Measurements from ENCODE around the gene ATXN1. TPM values are rescaled to one million over a fixed set of nuclear protein-coding genes. Genes with fewer than 3 reads are reported as not detected.

The ATXN1 gene
- total RNA-seq, 1 experiment from 2014 or later, result 19.7 TPM

DNA sequence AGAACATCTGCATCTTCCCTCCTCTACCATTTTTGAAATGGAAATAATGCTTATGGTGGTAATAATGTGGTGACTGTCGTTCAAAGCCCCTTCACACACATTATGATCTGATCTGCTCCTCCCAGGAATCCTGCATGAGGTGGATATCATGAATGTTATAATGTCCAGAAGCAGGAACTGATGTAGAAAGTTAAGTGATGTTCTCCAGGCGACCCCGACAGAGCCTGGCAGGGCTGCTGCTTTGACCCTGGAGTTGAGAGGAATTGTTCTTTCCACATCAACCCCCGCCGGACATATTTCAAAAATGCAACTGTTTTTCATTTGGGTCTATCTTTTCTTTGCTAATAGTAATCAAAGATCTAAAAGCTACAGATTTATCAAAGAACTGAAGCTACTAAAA is 391.3 kb downstream of the ATXN1 start:
- H3K36me3 Mint-ChIP-seq (ENCODE audit: insufficient read depth, unreplicated experiment), result no peaks in the 10 kb centered on the region
- H3K9me3 Mint-ChIP-seq (ENCODE audit: low read depth, unreplicated experiment), result no peaks in the 10 kb centered on the region
- CTCF ChIA-PET, result no interaction called here
- DNase-seq, result no peak
- no peaks in the 10 kb centered on the region for H3K4me1 Mint-ChIP-seq (ENCODE audit: low read depth, unreplicated experiment)
- no peak overlapping the region for H3K4me3 Mint-ChIP-seq (ENCODE audit: low read depth, unreplicated experiment)
- TF ChIP-seq, protein P1, sequence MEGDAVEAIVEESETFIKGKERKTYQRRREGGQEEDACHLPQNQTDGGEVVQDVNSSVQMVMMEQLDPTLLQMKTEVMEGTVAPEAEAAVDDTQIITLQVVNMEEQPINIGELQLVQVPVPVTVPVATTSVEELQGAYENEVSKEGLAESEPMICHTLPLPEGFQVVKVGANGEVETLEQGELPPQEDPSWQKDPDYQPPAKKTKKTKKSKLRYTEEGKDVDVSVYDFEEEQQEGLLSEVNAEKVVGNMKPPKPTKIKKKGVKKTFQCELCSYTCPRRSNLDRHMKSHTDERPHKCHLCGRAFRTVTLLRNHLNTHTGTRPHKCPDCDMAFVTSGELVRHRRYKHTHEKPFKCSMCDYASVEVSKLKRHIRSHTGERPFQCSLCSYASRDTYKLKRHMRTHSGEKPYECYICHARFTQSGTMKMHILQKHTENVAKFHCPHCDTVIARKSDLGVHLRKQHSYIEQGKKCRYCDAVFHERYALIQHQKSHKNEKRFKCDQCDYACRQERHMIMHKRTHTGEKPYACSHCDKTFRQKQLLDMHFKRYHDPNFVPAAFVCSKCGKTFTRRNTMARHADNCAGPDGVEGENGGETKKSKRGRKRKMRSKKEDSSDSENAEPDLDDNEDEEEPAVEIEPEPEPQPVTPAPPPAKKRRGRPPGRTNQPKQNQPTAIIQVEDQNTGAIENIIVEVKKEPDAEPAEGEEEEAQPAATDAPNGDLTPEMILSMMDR (IDR thresholded peaks at IDR 0.05; ENCODE audit: unreplicated experiment), result no peak
- H3K27me3 Mint-ChIP-seq (ENCODE audit: unreplicated experiment), result no peaks in the 10 kb centered on the region
- BruUV-seq (replicated peaks), result no TSS peak
- no peak overlapping the region for H3K27ac Mint-ChIP-seq (ENCODE audit: unreplicated experiment)
- intact Hi-C loops (cut with micrococcal nuclease; ENCODE audit: unreplicated experiment), result no loop called here

DNA sequence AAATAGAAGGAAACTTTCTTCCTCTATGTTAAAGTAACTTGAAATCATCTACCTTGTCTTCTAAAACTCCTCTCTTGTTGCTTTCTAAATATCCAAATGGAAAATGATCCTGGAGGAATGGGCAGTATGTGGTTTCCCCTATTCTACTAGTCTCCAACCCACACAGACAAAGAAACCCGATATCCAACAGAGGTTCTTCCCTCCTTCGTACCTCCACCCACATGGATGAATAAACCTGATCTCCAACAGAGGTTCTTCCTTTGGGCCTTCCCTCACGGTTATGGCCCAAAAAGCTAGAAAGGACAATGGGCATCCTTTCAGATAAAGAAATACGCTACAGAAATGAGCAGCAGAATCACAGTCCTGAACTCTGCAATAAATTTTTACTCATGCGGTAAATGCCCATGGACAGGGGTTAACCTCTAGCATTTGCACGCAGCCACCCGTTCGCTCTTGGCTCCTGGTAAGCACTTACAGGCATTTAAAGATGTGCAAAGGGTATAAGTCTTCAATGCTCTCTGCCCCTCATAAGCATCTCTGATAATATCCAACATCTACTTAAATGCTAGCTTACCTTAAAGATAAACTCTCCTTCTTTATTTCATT is 392.0 kb downstream of the ATXN1 start:
- Mint-ChIP-seq H3K27me3 (ENCODE audit: unreplicated experiment) (no peaks in the 10 kb centered on the region), H3K4me1 (ENCODE audit: low read depth, unreplicated experiment) (no peaks in the 10 kb centered on the region), H3K4me3 (ENCODE audit: low read depth, unreplicated experiment) (no peak overlapping the region), H3K36me3 (ENCODE audit: insufficient read depth, unreplicated experiment) (no peaks in the 10 kb centered on the region), H3K9me3 (ENCODE audit: low read depth, unreplicated experiment) (no peaks in the 10 kb centered on the region), H3K27ac (ENCODE audit: unreplicated experiment) (no peak overlapping the region)
- CTCF ChIA-PET, result no interaction called here
- TF ChIP-seq, protein P1 (IDR thresholded peaks at IDR 0.05; ENCODE audit: unreplicated experiment), result no peak
- no TSS peak for BruUV-seq (replicated peaks)
- intact Hi-C loops (cut with micrococcal nuclease; ENCODE audit: unreplicated experiment), result no loop called here
- DNase-seq, result no peak

DNA sequence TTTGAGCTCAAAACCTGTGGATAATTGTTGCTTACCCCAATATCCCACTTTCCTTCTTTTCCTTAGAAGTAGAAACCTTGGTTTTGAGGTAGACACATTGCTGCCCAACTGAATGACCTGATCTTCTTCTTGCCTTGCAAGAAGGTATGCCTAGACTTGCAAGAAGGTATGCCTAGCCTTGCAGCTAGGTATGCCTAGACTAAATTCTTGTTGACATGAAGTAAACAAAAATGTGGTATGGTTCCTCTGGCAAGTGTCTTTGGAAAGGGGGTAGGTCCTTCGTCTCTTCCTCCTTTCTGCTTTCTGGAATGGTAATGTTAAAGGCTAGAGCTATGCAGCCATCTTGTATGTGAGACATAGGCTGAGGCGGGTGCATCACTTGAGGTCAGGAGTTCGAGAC is 393.7 kb downstream of the ATXN1 start:
- no peak for DNase-seq
- BruUV-seq (replicated peaks), result no TSS peak
- Mint-ChIP-seq H3K27ac (ENCODE audit: unreplicated experiment) (no peak overlapping the region), H3K4me3 (ENCODE audit: low read depth, unreplicated experiment) (no peak overlapping the region), H3K4me1 (ENCODE audit: low read depth, unreplicated experiment) (no peaks in the 10 kb centered on the region), H3K9me3 (ENCODE audit: low read depth, unreplicated experiment) (no peaks in the 10 kb centered on the region), H3K36me3 (ENCODE audit: insufficient read depth, unreplicated experiment) (no peaks in the 10 kb centered on the region), H3K27me3 (ENCODE audit: unreplicated experiment) (no peaks in the 10 kb centered on the region)
- intact Hi-C loops (cut with micrococcal nuclease; ENCODE audit: unreplicated experiment), result no loop called here
- CTCF ChIA-PET, result no interaction called here
- TF ChIP-seq, protein P1 (IDR thresholded peaks at IDR 0.05; ENCODE audit: unreplicated experiment), result no peak

DNA sequence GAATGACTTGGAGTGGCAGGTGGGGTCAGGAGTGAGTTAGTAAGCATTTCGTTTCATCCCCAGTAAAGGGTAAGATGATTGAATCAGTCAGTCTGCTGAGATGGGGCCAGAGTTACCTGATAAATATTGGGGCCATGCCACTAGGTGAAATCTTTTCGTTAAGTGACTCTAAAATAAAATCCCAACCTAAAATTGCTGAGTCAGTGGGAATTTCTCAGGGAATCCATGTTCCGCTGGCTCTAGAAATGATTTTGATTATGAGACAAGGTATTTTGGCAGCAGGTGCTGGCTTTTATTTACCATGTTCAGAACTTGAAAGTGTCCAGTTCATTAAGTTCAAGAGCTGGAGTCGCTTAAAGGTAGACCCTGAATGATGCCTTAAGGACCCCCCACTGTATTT is 397.5 kb downstream of the ATXN1 start:
- no peaks in the 10 kb centered on the region for H3K36me3 Mint-ChIP-seq (ENCODE audit: insufficient read depth, unreplicated experiment)
- TF ChIP-seq, protein P1 (IDR thresholded peaks at IDR 0.05; ENCODE audit: unreplicated experiment), result no peak
- H3K4me3 Mint-ChIP-seq (ENCODE audit: low read depth, unreplicated experiment), result no peak overlapping the region
- DNase-seq, result no peak
- BruUV-seq (replicated peaks), result no TSS peak
- H3K4me1 Mint-ChIP-seq (ENCODE audit: low read depth, unreplicated experiment), result no peaks in the 10 kb centered on the region
- no peaks in the 10 kb centered on the region for H3K27me3 Mint-ChIP-seq (ENCODE audit: unreplicated experiment)
- CTCF ChIA-PET, result interaction anchor here (0.6 kb wide), 1 partner anchor 612 kb away, joined by 4 read pairs; no protein-coding TSS in a partner anchor
- H3K27ac Mint-ChIP-seq (ENCODE audit: unreplicated experiment), result no peak overlapping the region
- H3K9me3 Mint-ChIP-seq (ENCODE audit: low read depth, unreplicated experiment), result no peaks in the 10 kb centered on the region
- intact Hi-C loops (cut with micrococcal nuclease; ENCODE audit: unreplicated experiment), result no loop called here

All from Calu3 (cell line).